B cell (primary cell): ENCODE results near the gene HSD17B1. TPM values are rescaled to one million over a fixed set of nuclear protein-coding genes. Genes with fewer than 3 reads are reported as not detected.

ENCODE experiments used
- ATAC-seq: fragments of 200-7000 bp; cut with Tn5 transposase; one replicate; pipeline ENCODE4 v1.10.0; 2021; ENCODE audit warnings: low read depth, mild to moderate bottlenecking, moderate number of reproducible peaks, moderate library complexity
- CTCF ChIA-PET: fragments of 350-600 bp; sonication (Branson Sonifier 250); formaldehyde crosslinking; loops from one replicate; lab custom pipeline; 2021; ENCODE audit warnings: antibody characterized with exemption, inconsistent platforms; lab: Charles Lee
- POLR2A ChIA-PET: fragments of 350-600 bp; sonication (Branson Sonifier 250); formaldehyde crosslinking; loops from one replicate; lab custom pipeline; 2021; ENCODE audit warnings: antibody characterized with exemption; lab: Charles Lee
- DNase-seq: peaks from one replicate; pipeline ENCODE4 v3.0.0; 2013
- H2AFZ ChIP-seq: 2 replicates; pipeline ENCODE4 v1.6.1; 2012; ENCODE audit warnings: mild to moderate bottlenecking, low read depth, low read length; ENCODE audit not compliant: insufficient read depth, poor library complexity, severe bottlenecking
- H3K27ac ChIP-seq, 2 donors: 1 replicate in 1 of 2; 2 replicates in 1 of 2; pipeline ENCODE4 v1.5.1; 2012 to 2013; ENCODE audit warnings: low read length in 2 of 2, mild to moderate bottlenecking in 2 of 2, moderate library complexity in 1 of 2
- H3K27me3 ChIP-seq, 4 experiments: fragments of 200-600 bp in 1 of 4; sonication (generic) in 1 of 4; replicated peaks in 1 of 4; 1 replicate in 2 of 4; 2 replicates in 2 of 4; pipeline versions ENCODE4 v1.6.1 to v1.7.0; 2013 to 2016; ENCODE audit warnings: low read length in 3 of 4, mild to moderate bottlenecking in 2 of 4, mixed read lengths in 1 of 4, moderate library complexity in 1 of 4; ENCODE audit not compliant: insufficient read depth in 4 of 4, control insufficient read depth in 3 of 4; ENCODE audit errors: control extremely low read depth in 1 of 4
- H3K36me3 ChIP-seq, 2 experiments: replicated peaks in 1 of 2; 1 replicate in 1 of 2; 2 replicates in 1 of 2; pipeline versions ENCODE4 v1.6.1 to v1.7.1; 2013; ENCODE audit warnings: low read length in 1 of 2; ENCODE audit not compliant: insufficient read depth in 2 of 2, control insufficient read depth in 1 of 2; ENCODE audit errors: control extremely low read depth in 1 of 2, extremely low read depth in 1 of 2
- H3K4me1 ChIP-seq, 2 donors: fragments of 200-600 bp in 1 of 2; sonication (generic) in 1 of 2; 1 replicate in 1 of 2; 2 replicates in 1 of 2; pipeline versions ENCODE4 v1.5.1 to v1.6.1; 2013 to 2017; ENCODE audit warnings: low read length in 2 of 2; ENCODE audit not compliant: control insufficient read depth in 2 of 2, insufficient read depth in 2 of 2
- H3K4me2 ChIP-seq: replicated peaks from 2 replicates; pipeline ENCODE3; 2012; ENCODE audit warnings: mild to moderate bottlenecking, low read depth, low read length; ENCODE audit not compliant: poor library complexity, severe bottlenecking
- H3K4me3 ChIP-seq, 5 experiments: fragments of 200-600 bp in 1 of 5; sonication (generic) in 1 of 5; 1 replicate in 3 of 5; 2 replicates in 2 of 5; pipeline versions ENCODE4 v1.5.1 to v1.7.0; 2011 to 2016; ENCODE audit warnings: low read length in 4 of 5, mild to moderate bottlenecking in 4 of 5, low read depth in 2 of 5, control low read depth in 1 of 5, moderate library complexity in 1 of 5; ENCODE audit not compliant: insufficient read depth in 1 of 5; ENCODE audit errors: control extremely low read depth in 1 of 5, extremely low read depth in 1 of 5
- H3K79me2 ChIP-seq: fragments of 200-600 bp; sonication (generic); one replicate; pipeline ENCODE4 v1.6.0; 2016; ENCODE audit warnings: low read length; ENCODE audit not compliant: control insufficient read depth, insufficient read depth
- H3K9ac ChIP-seq: fragments of 200-600 bp; sonication (generic); 2 replicates; pipeline ENCODE4 v1.6.1; 2017; ENCODE audit warnings: mild to moderate bottlenecking, low read length, moderate library complexity
- H3K9me3 ChIP-seq, 3 donors: one replicate each; pipeline versions ENCODE4 v1.6.1 to v1.7.1; 2013; ENCODE audit warnings: low read length in 2 of 3; ENCODE audit not compliant: control insufficient read depth in 2 of 3, insufficient read depth in 1 of 3; ENCODE audit errors: control extremely low read depth in 1 of 3
- H4K20me1 ChIP-seq: 2 replicates; pipeline ENCODE4 v1.6.0; 2012; ENCODE audit warnings: mild to moderate bottlenecking, low read length; ENCODE audit not compliant: insufficient read depth, control insufficient read depth, poor library complexity, severe bottlenecking
- H3K27ac Mint-ChIP-seq: one replicate; pipeline ENCODE4 v1.8.0; 2021; ENCODE audit warnings: mixed read lengths
- H3K27me3 Mint-ChIP-seq: one replicate; pipeline ENCODE4 v1.8.0; 2021; ENCODE audit warnings: mixed read lengths
- H3K4me1 Mint-ChIP-seq: one replicate; pipeline ENCODE4 v1.8.0; 2021; ENCODE audit warnings: mixed read lengths
- H3K4me3 Mint-ChIP-seq: one replicate; pipeline ENCODE4 v1.8.0; 2021; ENCODE audit warnings: mixed read lengths
- H3K9me3 Mint-ChIP-seq: one replicate; pipeline ENCODE4 v1.8.0; 2022; ENCODE audit warnings: mixed read lengths; ENCODE audit not compliant: insufficient read depth
- CTCF ChIP-seq: fragments of 200-600 bp; IDR thresholded peaks from one replicate; pipeline ENCODE4 v1.8.0; 2022; ENCODE audit warnings: antibody characterized with exemption, mild to moderate bottlenecking
- EZH2 ChIP-seq: IDR thresholded peaks from 2 replicates; pipeline ENCODE4 v1.6.1; 2012; ENCODE audit warnings: borderline replicate concordance, low read depth, mild to moderate bottlenecking, moderate library complexity, low read length; ENCODE audit not compliant: insufficient read depth, poor library complexity, severe bottlenecking
- WGBS: methylation state at CpG from one replicate; pipeline ENCODE4 v1.1.5; 2013; ENCODE audit warnings: missing lambda C conversion rate; ENCODE audit not compliant: insufficient coverage; 5-methylcytosine and 5-hydroxymethylcytosine counted together
- intact Hi-C: fragments of 100-400 bp; cut with micrococcal nuclease; formaldehyde crosslinking; loops from one replicate; pipeline ENCODE4 v1.10.0; 2022
- polyA plus RNA-seq: library from polyadenylated mRNA; depleted of rRNA; stranded (reverse); fragments of >200 nt; gene quantifications from 2 replicates; pipeline ENCODE4 v1.2.3, GENCODE V29; 2012
- total RNA-seq, 2 donors: library from RNA; stranded (reverse); fragments of 120-200 nt in 1 of 2; gene quantifications; 1 replicate in 1 of 2; 2 replicates in 1 of 2; pipeline versions ENCODE4 v1.2.3 to v1.2.4, GENCODE V29; 2013 to 2022

HSD17B1 gene
- total and polyA plus RNA-seq, 2 donors (not counting 1 experiment from before 2014, with no cell fraction given) = 1.3 to 3.3 TPM

- Histone ChIP-seq H3K79me2 (peaks cover 2% of the 10 kb centered on the region), H3K4me3 (no peak overlapping the region), H3K4me2 (no peak overlapping the region), H4K20me1 (peaks cover 11% of the 10 kb centered on the region), H3K4me1 (peaks cover 5 to 7% of the 10 kb centered on the region in 2 donors), H3K27ac (no peak overlapping the region), H3K27me3 (no peaks in the 10 kb centered on the region), H3K9ac (no peak overlapping the region), H3K9me3 (no peaks in the 10 kb centered on the region), H2AFZ (no peak overlapping the region), H3K36me3 (peaks cover 0 to 22% of the 10 kb centered on the region in 2 experiments)
- POLR2A ChIA-PET = no interaction called here
- WGBS = 97% methylated on average over 39 of the region's 39 CpGs
- no peak for ATAC-seq
- TF ChIP-seq EZH2 = no peak
- TF ChIP-seq CTCF = no peak
- H3K4me1 Mint-ChIP-seq = peaks cover 10% of the 10 kb centered on the region
- H3K9me3 Mint-ChIP-seq = no peaks in the 10 kb centered on the region
- H3K4me3 Mint-ChIP-seq = no peak overlapping the region
- no peak overlapping the region for H3K27ac Mint-ChIP-seq
- no peaks in the 10 kb centered on the region for H3K27me3 Mint-ChIP-seq
- CTCF ChIA-PET = interaction anchor here (1.6 kb wide), 1 partner anchor 26 kb away, joined by 6 read pairs; no protein-coding TSS in a partner anchor
- no peak for DNase-seq
- intact Hi-C loops = no loop called here
Measured at GRCh38 chr17:42543190-42544079, 9.3 kb upstream of the HSD17B1 start.

- WGBS = 77% methylated on average over 5 of the region's 8 CpGs
- no peaks in the 10 kb centered on the region for H3K79me2 ChIP-seq
- H3K4me1 ChIP-seq = peaks cover 10 to 16% of the 10 kb centered on the region in 2 donors
- POLR2A ChIA-PET = interaction anchor here (0.6 kb wide), 1 partner anchor 119 kb away, joined by 3 read pairs; no protein-coding TSS in a partner anchor
- CTCF ChIA-PET = interaction anchor here (1.1 kb wide), 1 partner anchor 11 kb away, joined by 3 read pairs; no protein-coding TSS in a partner anchor
- no peak overlapping the region for H3K4me3 ChIP-seq
- H2AFZ ChIP-seq = no peak overlapping the region
- no peaks in the 10 kb centered on the region for H3K27me3 ChIP-seq
- no peak overlapping the region for H3K27ac ChIP-seq
- H3K9me3 ChIP-seq = no peaks in the 10 kb centered on the region
- no peaks in the 10 kb centered on the region for H3K27me3 Mint-ChIP-seq
- TF ChIP-seq CTCF (no peak), EZH2 (no peak)
- peaks cover 10% of the 10 kb centered on the region for H4K20me1 ChIP-seq
- H3K27ac Mint-ChIP-seq = no peak overlapping the region
- DNase-seq (no peak), ATAC-seq (no peak)
- H3K9ac ChIP-seq = no peak overlapping the region
- H3K4me3 Mint-ChIP-seq = no peak overlapping the region
- H3K4me1 Mint-ChIP-seq = peaks cover 13% of the 10 kb centered on the region
- H3K36me3 ChIP-seq = peaks cover 0 to 13% of the 10 kb centered on the region in 2 experiments
- no peaks in the 10 kb centered on the region for H3K9me3 Mint-ChIP-seq
- intact Hi-C loops = no loop called here
- H3K4me2 ChIP-seq = no peak overlapping the region
Measured at GRCh38 chr17:42544874-42545283, 7.8 kb upstream of the HSD17B1 start.
